Measurements from ENCODE around the gene SAT2.

The SAT2 gene

DNA sequence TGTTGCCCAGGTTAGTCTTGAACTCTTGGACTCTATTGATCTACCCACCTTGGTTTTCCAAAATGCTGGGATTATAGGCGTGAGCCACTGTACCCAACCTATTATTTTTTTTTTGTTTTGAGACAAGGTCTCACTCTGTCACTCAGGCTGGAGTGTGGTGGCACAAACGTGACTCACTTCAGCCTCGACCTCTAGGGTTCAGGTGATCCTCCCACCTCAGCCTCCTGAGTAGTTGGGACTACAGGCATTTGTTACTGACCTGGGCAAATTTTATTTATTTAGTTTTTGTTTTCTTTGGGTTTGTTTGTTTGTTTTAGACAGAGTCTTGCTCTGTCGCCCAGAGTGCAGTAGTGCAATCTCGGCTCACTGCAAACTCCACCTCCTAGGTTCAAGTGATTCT is 4.0 kb downstream of the SAT2 start:
- TF ChIP-seq, protein P1, sequence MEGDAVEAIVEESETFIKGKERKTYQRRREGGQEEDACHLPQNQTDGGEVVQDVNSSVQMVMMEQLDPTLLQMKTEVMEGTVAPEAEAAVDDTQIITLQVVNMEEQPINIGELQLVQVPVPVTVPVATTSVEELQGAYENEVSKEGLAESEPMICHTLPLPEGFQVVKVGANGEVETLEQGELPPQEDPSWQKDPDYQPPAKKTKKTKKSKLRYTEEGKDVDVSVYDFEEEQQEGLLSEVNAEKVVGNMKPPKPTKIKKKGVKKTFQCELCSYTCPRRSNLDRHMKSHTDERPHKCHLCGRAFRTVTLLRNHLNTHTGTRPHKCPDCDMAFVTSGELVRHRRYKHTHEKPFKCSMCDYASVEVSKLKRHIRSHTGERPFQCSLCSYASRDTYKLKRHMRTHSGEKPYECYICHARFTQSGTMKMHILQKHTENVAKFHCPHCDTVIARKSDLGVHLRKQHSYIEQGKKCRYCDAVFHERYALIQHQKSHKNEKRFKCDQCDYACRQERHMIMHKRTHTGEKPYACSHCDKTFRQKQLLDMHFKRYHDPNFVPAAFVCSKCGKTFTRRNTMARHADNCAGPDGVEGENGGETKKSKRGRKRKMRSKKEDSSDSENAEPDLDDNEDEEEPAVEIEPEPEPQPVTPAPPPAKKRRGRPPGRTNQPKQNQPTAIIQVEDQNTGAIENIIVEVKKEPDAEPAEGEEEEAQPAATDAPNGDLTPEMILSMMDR (IDR thresholded peaks at IDR 0.05; ENCODE audit: low read depth, low read length) = no peak
- DNase-seq (ENCODE audit: extremely low read depth, low read depth) = no peak

DNA sequence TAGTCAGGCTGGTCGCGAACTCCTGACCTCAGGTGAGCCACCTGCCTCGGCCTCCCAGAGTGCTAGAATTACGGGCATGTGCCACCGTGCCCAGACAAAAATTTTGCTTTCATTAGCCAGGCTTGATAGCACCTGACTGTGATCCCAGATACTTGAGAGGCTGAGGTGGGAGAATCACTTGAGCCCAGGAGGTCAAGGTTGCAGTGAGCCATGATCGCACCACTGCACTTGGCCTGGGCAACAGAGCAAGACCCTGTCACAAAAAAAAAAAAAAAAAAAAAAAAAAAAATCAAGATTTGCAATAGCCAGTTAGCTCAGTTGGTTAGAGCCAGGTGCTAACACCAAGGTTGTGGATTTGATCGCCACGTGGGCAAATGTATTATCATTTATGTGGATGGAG is 6.8 kb downstream of the SAT2 start:
- no peak for DNase-seq (ENCODE audit: extremely low read depth, low read depth)

GRCh38 chr17:7618608-7619007 is 9.0 kb downstream of the SAT2 start:
- TF ChIP-seq, protein P1 (IDR thresholded peaks at IDR 0.05; ENCODE audit: low read depth, low read length) = no peak
- DNase-seq (ENCODE audit: extremely low read depth, low read depth) = no peak

More for the DNA sequence above, 6.8 kb downstream of the SAT2 start:
- TF ChIP-seq, protein P1 (IDR thresholded peaks at IDR 0.05; ENCODE audit: low read depth, low read length) = no peak

GRCh38 chr17:7615265-7615747 is 12.3 kb downstream of the SAT2 start:
- TF ChIP-seq, protein P1 (IDR thresholded peaks at IDR 0.05; ENCODE audit: low read depth, low read length) = no peak
- no peak for DNase-seq (ENCODE audit: extremely low read depth, low read depth)

- DNase-seq (ENCODE audit: extremely low read depth, low read depth) = peak; percentile 100
- TF ChIP-seq, protein P1 (IDR thresholded peaks at IDR 0.05; ENCODE audit: low read depth, low read length) = peak; percentile 66
Measured at GRCh38 chr17:7614425-7615264, 13.0 kb downstream of the SAT2 start, which contains the start of gene FXR2. Gene FXR2, minus strand, starts transcription at chr17:7614897. Its CDS starts 365 bp downstream, at chr17:7614532.

DNA sequence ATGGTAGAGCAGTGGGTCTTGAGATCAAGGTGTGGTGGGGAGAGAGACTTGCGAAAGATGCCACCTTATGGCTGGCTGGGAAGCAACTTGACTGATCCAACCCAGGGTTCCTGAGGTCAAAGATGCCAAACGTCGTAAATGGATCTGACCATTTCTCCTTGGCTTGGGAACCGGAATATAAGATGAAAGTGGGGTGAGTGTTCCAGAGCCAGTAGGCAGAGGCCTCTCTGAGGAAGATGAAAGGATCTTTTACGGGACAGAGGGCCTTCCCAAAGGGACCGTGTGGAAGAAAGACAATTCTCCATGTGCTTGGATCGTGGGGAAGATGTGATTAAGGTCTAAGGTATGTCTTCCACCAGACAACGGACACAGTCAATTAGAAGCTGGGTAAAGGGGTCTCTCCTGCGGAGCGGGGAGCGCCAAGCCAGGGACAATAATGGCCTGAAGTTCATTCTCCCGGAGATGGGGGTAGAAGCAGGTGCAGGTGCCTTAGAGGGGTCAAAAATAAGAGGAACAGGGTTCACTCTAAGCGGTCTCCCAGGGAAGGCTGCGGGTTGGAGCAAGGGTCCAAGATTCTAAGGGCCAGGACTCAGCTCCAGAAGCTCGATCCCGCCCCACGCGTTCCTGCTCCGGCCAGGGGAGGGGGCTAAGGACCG is 13.7 kb downstream of the SAT2 start:
- TF ChIP-seq, protein P1 (IDR thresholded peaks at IDR 0.05; ENCODE audit: low read depth, low read length) = no peak
- DNase-seq (ENCODE audit: extremely low read depth, low read depth) = no peak

- no peak for DNase-seq (ENCODE audit: extremely low read depth, low read depth)
- TF ChIP-seq, protein P1 (IDR thresholded peaks at IDR 0.05; ENCODE audit: low read depth, low read length) = no peak
Measured at GRCh38 chr17:7612294-7612640, 15.4 kb downstream of the SAT2 start.
